ENCODE results near the gene ZNF189. TPM values are rescaled to one million over a fixed set of nuclear protein-coding genes. Genes with fewer than 3 reads are reported as not detected.

The ZNF189 gene
- total RNA-seq, 1 experiment from 2014 or later, result 9.4 TPM

- H3K9me2 ChIP-seq (ENCODE audit: insufficient read depth), result no peaks in the 10 kb centered on the region
- no peaks in the 10 kb centered on the region for H3K4me1 ChIP-seq (replicated peaks; ENCODE audit: insufficient read depth)
- H4K20me1 ChIP-seq (ENCODE audit: insufficient read depth), result no peaks in the 10 kb centered on the region; the same call in 1 of the 2 replicates
- TF ChIP-seq EZH2 (IDR thresholded peaks at IDR 0.05; ENCODE audit: low read depth) (no peak), CTCF (conservative IDR thresholded peaks at IDR 0.05) (no peak)
- H3K4me3 ChIP-seq, result no peak overlapping the region
- BruUV-seq (replicated peaks), result no TSS peak
- peak overlapping the region; percentile 48 for H3K4me2 ChIP-seq
- no peaks in the 10 kb centered on the region for H3K9me3 ChIP-seq (ENCODE audit: insufficient read depth, low read depth)
- ChIA-PET POLR2A (ENCODE audit: unreplicated experiment) (no interaction called here), CTCF (no interaction called here)
- no peak overlapping the region; the same call in 1 of the 2 replicates for H2AFZ ChIP-seq
- H3K27ac ChIP-seq, result no peak overlapping the region
- no peak for DNase-seq
- intact Hi-C loops (cut with micrococcal nuclease; ENCODE audit: unreplicated experiment), result no loop called here
- H3K79me2 ChIP-seq (ENCODE audit: low read depth), result no peaks in the 10 kb centered on the region
- no peaks in the 10 kb centered on the region for H3K36me3 ChIP-seq (ENCODE audit: low read depth)
- no peaks in the 10 kb centered on the region for H3F3A ChIP-seq (ENCODE audit: insufficient read depth, low read depth)
- H3K27me3 ChIP-seq (ENCODE audit: insufficient read depth, low read depth), result peaks cover 20% of the 10 kb centered on the region; the same call in 1 of the 2 replicates
Measured at GRCh38 chr9:101445353-101446029, 46.8 kb downstream of the ZNF189 start.

DNA sequence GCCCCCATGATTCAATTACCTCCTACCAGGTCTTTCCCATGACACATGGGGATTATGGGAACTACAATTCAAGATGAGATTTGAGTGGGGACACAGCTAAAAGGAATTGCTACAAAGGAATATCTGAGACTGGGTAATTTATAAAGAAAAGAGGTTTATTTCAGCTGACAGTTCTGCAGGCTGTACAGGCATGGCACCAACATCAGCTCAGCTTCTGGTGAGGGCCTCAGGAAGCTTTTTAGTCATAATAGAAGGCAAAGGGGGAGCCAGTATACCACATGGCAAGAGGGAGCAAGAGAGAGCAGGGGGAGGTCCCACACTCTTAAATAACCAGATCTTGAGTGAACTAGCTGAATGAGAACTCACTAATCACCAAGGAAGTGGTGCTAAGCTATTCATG, 48.1 kb downstream of the ZNF189 start:
- Histone ChIP-seq H3K4me1 (replicated peaks; ENCODE audit: insufficient read depth) (no peaks in the 10 kb centered on the region), H3K27ac (no peak overlapping the region), H3K9me2 (ENCODE audit: insufficient read depth) (no peaks in the 10 kb centered on the region), H3K36me3 (ENCODE audit: low read depth) (no peaks in the 10 kb centered on the region), H3F3A (ENCODE audit: insufficient read depth, low read depth) (no peaks in the 10 kb centered on the region), H4K20me1 (ENCODE audit: insufficient read depth) (no peaks in the 10 kb centered on the region; the same call in 1 of the 2 replicates), H3K9me3 (ENCODE audit: insufficient read depth, low read depth) (no peaks in the 10 kb centered on the region), H2AFZ (no peak overlapping the region), H3K4me2 (no peak overlapping the region), H3K79me2 (ENCODE audit: low read depth) (no peaks in the 10 kb centered on the region), H3K4me3 (no peak overlapping the region), H3K27me3 (ENCODE audit: insufficient read depth, low read depth) (peaks cover 20% of the 10 kb centered on the region; the same call in 1 of the 2 replicates)
- DNase-seq, result no peak
- intact Hi-C loops (cut with micrococcal nuclease; ENCODE audit: unreplicated experiment), result no loop called here
- ChIA-PET CTCF (no interaction called here), POLR2A (ENCODE audit: unreplicated experiment) (no interaction called here)
- BruUV-seq (replicated peaks), result no TSS peak
- TF ChIP-seq EZH2 (IDR thresholded peaks at IDR 0.05; ENCODE audit: low read depth) (no peak), CTCF (conservative IDR thresholded peaks at IDR 0.05) (no peak)

- intact Hi-C loops (cut with micrococcal nuclease; ENCODE audit: unreplicated experiment), result loop anchor here (2.0 kb wide), 1 partner anchor 84 kb away; the partner anchor contains the start of gene RNF20
- peaks cover 12% of the 10 kb centered on the region; the same call in 1 of the 2 replicates for H3K27me3 ChIP-seq (ENCODE audit: insufficient read depth, low read depth)
- no peaks in the 10 kb centered on the region for H3K36me3 ChIP-seq (ENCODE audit: low read depth)
- H3K4me1 ChIP-seq (replicated peaks; ENCODE audit: insufficient read depth), result no peaks in the 10 kb centered on the region
- ChIA-PET CTCF (interaction anchor here (0.6 to 1.1 kb wide), 5 partner anchors 10 to 84 kb away, joined by 3 to 5 read pairs (median 4); no protein-coding TSS in a partner anchor), POLR2A (ENCODE audit: unreplicated experiment) (interaction anchor here (0.6 kb wide), 1 partner anchor 84 kb away, joined by 6 read pairs; no protein-coding TSS in a partner anchor)
- no peak for DNase-seq
- H4K20me1 ChIP-seq (ENCODE audit: insufficient read depth), result no peaks in the 10 kb centered on the region; the same call in 1 of the 2 replicates
- peak overlapping the region; percentile 78 for H3K4me2 ChIP-seq
- no peaks in the 10 kb centered on the region for H3K9me2 ChIP-seq (ENCODE audit: insufficient read depth)
- TF ChIP-seq EZH2 (IDR thresholded peaks at IDR 0.05; ENCODE audit: low read depth) (no peak), CTCF (conservative IDR thresholded peaks at IDR 0.05) (no peak)
- H3K79me2 ChIP-seq (ENCODE audit: low read depth), result no peaks in the 10 kb centered on the region
- no TSS peak for BruUV-seq (replicated peaks)
- H3K4me3 ChIP-seq, result peak overlapping the region; percentile 64; the same call in 1 of the 2 replicates
- no peaks in the 10 kb centered on the region for H3K9me3 ChIP-seq (ENCODE audit: insufficient read depth, low read depth)
- H3K27ac ChIP-seq, result no peak overlapping the region
- peak overlapping the region; percentile 79; the same call in 1 of the 2 replicates for H2AFZ ChIP-seq
- no peaks in the 10 kb centered on the region for H3F3A ChIP-seq (ENCODE audit: insufficient read depth, low read depth)
Measured at GRCh38 chr9:101448680-101449070, 50.0 kb downstream of the ZNF189 start.

Data from PC-9 (cell line).